NCI-H2196 treated with DMSO at 0.1 percent for 48 hours (cell line): ENCODE results near the gene STOML1.

ENCODE experiments used
- DNase-seq: peaks from one replicate; lab custom pipeline; 2025; ENCODE audit not compliant: unreplicated experiment; lab: John Stamatoyannopoulos, UW

STOML1 gene

DNA sequence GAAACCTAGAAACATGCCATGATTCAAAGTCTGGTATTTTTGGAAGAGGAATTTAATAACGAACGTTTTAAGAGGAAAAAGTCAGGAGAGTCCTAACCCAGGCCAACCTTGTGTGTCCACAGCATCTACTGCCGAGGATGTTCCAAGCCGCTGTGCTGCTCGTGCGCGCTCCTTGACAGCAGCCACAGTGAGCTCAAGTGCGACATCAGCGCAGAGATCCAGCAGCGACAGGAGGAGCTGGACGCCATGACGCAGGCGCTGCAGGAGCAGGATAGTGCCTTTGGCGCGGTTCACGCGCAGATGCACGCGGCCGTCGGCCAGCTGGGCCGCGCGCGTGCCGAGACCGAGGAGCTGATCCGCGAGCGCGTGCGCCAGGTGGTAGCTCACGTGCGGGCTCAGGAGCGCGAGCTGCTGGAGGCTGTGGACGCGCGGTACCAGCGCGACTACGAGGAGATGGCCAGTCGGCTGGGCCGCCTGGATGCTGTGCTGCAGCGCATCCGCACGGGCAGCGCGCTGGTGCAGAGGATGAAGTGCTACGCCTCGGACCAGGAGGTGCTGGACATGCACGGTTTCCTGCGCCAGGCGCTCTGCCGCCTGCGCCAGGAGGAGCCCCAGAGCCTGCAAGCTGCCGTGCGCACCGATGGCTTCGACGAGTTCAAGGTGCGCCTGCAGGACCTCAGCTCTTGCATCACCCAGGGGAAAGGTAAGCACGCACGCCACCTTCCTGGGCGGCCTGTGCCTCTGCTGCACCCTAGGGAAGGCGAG, 30.8 kb upstream of the STOML1 start:
- DNase-seq: no peak

GRCh38 chr15:74019734-74020133, 27.6 kb upstream of the STOML1 start:
- DNase-seq: no peak

- DNase-seq: no peak
These were observed 21.3 kb upstream of the STOML1 start for GRCh38 chr15:74013374-74013894.

- DNase-seq: no peak
These were observed 19.5 kb upstream of the STOML1 start for GRCh38 chr15:74011610-74012009.

DNA sequence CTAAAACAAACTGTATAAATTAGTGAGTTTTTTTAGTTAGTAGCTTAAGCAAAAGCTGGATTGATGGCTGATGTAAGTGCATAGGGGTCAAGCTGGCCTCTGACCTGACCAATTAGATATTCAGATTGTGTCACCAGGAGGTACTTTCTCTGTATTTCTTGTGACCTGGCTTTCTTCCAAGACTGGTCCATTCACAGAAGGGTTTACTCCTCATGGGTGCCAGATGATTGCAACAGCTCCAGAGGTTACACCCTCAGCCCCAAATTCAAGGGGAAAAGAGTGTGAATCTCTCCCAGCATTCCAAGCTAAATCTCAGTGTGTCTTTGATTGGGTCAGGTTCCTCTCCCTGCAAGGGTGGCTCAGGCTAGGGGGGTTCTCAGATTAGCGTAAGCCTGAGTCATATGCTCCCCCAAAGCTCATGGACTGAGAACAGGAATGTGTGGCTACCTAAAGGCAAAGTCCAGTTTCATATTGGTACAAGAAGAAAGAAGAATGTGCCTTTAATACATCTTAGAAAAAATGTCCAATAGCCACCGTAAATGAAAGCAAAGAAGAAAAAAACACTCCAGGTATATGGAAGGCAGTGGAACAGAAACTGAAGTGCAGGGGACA, 18.9 kb upstream of the STOML1 start:
- no peak for DNase-seq

- no peak for DNase-seq
These were observed 16.8 kb upstream of the STOML1 start for GRCh38 chr15:74008901-74009300.

DNA sequence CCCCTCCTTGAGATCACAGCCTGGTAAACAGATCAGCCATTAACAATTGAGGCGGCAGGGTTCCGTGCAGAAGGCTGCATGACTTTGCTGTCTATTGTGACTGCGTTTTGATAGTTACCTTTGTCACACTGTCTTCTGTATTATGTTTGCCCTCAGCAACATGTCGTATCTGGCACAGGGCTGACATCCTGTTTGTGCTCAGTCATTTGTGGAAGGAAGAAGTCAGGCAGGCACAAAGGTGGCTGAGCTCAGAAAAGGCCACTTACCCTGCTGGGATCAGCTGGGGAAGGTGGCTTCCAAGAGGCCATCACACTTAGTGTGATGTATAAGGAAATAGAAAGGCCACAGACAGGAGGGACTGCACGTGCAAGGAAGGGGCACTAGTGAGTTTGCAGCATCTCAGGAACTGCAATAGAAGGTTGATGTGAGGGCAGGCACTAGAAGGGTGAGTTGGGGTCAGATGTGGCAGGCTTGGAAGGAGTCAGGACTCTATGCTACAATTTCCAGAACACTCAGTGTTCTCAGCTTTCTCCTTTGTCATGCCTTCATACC, 15.8 kb upstream of the STOML1 start:
- DNase-seq: no peak

DNA sequence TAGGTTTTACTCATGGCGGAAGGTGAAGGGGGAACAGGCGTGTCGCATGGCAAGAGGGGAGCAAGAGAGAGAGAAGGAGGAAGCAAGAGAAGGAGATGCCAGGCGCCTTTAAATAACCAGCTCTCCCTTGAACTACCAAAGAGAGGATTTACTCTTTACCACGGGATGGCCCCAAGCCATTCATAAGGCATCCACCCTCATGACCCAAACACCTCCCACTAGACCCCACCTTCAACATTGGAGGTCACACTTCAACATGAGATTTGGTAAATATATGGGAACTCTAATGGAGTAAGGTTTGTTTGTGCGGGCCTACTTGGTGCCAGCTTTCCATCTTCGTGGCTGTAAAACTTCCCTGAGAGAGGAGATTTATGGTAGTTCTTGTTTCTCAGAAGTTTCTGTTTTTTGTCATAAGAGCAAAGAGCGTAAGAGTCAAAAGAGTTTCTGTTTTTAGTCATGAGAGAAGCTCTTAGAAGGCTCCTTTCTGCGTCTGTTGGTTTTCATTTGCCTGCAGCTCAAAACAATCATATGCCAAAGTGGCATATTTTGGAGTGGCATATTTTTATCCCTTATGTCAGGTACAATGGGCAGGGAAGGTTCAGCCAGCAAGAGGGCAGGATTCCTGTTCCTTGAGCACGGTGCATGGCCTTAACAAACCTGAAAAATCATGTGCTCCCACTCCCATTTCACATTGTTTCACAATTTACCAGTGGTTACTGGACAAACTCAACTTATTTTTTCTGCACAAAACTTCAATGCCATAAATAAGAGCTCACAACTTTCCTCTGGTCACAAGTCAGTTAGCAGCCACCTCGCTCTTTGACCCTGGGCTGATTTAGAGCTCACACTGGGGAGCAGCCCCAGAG, 14.9 kb upstream of the STOML1 start:
- DNase-seq: no peak

DNA sequence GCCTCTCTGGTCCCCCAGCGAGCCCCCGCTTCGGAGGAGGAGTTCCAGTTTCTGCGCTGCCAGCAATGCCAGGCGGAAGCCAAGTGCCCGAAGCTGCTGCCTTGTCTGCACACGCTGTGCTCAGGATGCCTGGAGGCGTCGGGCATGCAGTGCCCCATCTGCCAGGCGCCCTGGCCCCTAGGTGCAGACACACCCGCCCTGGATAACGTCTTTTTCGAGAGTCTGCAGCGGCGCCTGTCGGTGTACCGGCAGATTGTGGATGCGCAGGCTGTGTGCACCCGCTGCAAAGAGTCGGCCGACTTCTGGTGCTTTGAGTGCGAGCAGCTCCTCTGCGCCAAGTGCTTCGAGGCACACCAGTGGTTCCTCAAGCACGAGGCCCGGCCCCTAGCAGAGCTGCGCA, 5.9 kb upstream of the STOML1 start:
- DNase-seq: no peak

GRCh38 chr15:73996939-73997338, 4.8 kb upstream of the STOML1 start:
- no peak for DNase-seq

DNA sequence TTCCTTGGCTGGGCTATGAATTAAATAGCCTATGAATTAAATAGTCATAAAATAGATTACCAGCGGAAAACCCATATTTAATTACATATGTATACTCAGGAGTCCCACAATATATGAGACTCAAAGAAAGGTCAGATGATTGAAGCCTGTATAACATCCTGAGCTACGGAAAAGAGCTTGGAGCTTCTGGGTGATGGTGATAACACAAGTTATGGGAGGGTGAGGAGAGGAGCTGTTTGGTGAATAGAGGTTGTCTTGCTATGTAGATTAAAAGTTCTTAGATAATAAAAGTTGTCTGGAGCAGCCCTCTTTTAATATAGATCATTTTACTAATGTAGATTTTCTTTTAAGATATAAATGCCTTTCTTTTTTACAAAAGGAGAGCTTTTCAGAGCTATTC, 4.2 kb upstream of the STOML1 start:
- no peak for DNase-seq

DNA sequence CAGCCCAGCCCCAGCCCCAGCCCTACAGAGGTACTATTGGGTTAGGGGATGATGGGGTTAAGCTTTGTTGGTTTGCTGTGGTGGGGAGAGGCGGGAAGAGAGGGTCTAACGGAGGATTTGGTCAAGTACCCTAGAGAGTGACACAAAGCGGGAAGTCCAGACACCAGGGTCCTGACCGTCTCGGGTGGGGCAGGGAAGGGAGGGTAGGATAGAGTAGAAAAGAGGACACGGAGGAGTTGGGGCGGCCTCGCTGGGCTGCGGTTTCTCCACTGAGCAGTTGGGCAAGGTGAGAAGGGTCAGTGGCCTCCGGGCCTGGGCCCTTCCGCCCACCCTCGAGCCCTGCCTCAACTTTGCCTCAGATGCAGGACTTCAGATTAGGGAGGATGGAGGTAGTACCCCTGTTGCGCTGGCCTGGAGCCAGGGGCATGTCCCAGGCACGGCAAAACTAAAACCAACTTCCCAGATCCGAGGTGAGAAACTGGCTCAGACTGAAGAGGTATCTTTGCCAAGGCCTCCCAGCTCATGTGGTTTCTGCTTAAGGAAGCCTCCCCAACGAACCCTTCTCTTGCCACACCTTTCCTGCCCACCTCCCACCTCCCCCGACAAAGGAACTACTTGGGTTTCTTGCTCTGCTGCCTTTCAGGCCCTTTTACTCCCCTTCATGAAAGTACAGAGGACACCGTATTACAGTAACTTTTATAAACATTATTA, 3.0 kb upstream of the STOML1 start:
- no peak for DNase-seq

DNA sequence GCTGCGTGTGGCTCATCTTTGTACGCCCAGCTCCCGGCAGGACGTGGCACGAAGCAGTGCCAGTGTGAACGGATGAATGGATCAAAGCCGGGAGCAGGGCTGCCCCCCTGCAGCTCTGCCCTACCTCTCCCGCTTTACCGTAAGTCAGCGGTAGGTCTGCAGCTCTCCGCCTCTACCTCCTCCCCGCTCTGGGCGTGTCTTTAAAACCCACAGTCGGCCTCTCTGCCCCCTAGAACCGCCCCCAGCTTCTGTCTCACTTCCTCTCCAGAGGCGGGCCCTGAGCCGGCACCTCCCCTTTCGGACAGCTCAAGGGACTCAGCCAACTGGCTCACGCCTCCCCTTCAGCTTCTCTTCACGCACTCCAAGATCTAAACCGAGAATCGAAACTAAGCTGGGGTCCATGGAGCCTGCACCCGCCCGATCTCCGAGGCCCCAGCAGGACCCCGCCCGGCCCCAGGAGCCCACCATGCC, 2.4 kb upstream of the STOML1 start, which contains the start of gene PML:
PML (plus strand) TSS at position 304 of the 471 bp plus-strand sequence; CDS start at position 401, 97 bp downstream.
- peak; percentile 72 for DNase-seq

GRCh38 chr15:73993211-73993994, 1.3 kb upstream of the STOML1 start:
- DNase-seq: no peak

- DNase-seq: no peak
These were observed 451 bp upstream of the STOML1 start for GRCh38 chr15:73992594-73992898.

- no peak for DNase-seq
These were observed 835 bp downstream of the STOML1 start for GRCh38 chr15:73991260-73991659.

- no peak for DNase-seq
These were observed 1.7 kb downstream of the STOML1 start for GRCh38 chr15:73990250-73991005.

DNA sequence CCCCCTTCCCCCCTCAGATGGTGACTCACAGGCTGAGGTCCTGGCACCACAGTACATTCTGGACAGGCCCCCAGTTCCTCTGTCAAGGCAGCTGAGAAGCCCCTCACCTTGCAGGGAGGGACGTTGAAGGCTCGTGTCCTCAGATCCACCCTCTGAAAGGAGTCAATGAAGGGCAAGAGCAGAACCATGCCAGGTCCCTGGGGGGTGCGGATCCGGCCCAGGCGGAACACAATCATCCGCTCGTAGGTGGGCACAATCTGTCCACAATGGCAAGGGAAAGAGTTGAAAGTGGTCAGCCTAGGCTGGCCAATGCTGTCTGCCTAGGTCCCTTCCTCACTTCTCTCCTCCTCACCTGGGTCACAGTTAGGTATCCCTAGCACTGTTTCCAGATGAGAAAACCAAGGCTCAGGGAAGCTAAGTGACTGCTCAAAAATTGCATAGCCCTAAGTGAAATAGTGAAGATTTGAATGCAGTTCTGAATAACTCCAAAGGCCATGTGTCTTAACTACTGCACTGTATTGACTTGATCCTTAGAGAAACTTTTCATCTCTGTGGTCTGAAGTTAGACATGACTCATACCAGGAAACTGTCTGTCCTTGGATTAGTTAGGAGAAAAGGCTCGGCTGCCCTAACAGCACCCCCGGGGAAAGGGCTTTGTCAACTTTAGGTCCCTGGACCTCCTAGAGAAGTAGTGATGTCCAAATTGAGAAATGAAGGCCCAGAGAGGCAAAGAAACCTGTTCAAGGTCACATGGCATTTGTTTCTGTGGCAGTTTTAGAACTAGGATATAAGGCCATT, 2.9 kb downstream of the STOML1 start:
- no peak for DNase-seq
